Transverse colon (tissue), 3 donors: ENCODE results near the gene PES1.

Experiments
- POLR2A ChIP-seq: fragments of 450-650 bp; IDR thresholded peaks from one replicate; pipeline ENCODE4 v1.6.1; 2016; ENCODE audit warnings: antibody characterized with exemption, mild to moderate bottlenecking, moderate library complexity
- TF ChIP-seq, protein P1 (sequence below), 5 experiments: fragments of 200-600 bp in 3 of 5; fragments of 450-650 bp in 2 of 5; sonication (generic) in 3 of 5; IDR thresholded peaks; 1 replicate in 2 of 5; 2 replicates in 3 of 5; pipeline ENCODE4 v1.5.1; 2016 to 2017; ENCODE audit warnings: antibody characterized with exemption in 5 of 5, inconsistent platforms in 3 of 5, mild to moderate bottlenecking in 2 of 5, moderate library complexity in 1 of 5

DNA sequence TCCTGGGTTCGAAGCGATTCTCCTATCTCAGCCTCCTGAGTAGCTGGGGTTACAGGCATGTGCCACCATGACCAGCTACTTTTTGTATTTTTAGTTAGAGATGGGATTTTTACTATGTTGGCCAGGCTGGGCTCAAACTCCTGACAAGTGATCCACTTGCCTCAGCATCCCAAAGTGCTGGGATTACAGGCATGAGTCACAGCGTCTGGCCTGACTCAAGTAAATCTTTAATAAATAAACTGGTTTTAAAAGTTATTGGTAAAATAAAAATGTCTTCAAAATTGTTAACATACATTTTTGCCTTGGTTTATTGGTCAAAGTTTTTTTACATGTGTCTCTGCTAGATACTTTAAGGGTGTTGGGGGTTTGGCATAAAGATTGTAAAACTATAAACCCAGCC lies 7.3 kb upstream of the PES1 start:
- TF ChIP-seq, protein P1, sequence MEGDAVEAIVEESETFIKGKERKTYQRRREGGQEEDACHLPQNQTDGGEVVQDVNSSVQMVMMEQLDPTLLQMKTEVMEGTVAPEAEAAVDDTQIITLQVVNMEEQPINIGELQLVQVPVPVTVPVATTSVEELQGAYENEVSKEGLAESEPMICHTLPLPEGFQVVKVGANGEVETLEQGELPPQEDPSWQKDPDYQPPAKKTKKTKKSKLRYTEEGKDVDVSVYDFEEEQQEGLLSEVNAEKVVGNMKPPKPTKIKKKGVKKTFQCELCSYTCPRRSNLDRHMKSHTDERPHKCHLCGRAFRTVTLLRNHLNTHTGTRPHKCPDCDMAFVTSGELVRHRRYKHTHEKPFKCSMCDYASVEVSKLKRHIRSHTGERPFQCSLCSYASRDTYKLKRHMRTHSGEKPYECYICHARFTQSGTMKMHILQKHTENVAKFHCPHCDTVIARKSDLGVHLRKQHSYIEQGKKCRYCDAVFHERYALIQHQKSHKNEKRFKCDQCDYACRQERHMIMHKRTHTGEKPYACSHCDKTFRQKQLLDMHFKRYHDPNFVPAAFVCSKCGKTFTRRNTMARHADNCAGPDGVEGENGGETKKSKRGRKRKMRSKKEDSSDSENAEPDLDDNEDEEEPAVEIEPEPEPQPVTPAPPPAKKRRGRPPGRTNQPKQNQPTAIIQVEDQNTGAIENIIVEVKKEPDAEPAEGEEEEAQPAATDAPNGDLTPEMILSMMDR (IDR thresholded peaks at IDR 0.05) = no peak
- TF ChIP-seq POLR2A = no peak
